Fibroblast of peridontal ligament (primary cell): Measurements from ENCODE around the gene MRPL9.
A peak's percentile ranks its signal among the peaks of the same experiment; 100 is the strongest.

ENCODE experiments used
- DNase-seq: peaks from one replicate; pipeline ENCODE4 v3.0.0-alpha.2; 2010; ENCODE audit errors: extremely low read depth

MRPL9 gene

GRCh38 chr1:151733126-151733525, 30.2 kb downstream of the MRPL9 start:
- DNase-seq = no peak

GRCh38 chr1:151729966-151730291, 33.4 kb downstream of the MRPL9 start:
- DNase-seq = no peak

GRCh38 chr1:151729157-151729965, 33.9 kb downstream of the MRPL9 start:
- no peak for DNase-seq

GRCh38 chr1:151728151-151729054, 34.9 kb downstream of the MRPL9 start:
- DNase-seq = peak; percentile 73

GRCh38 chr1:151723726-151724370, 39.4 kb downstream of the MRPL9 start:
- DNase-seq = no peak

- peak; percentile 8 for DNase-seq
Measured at GRCh38 chr1:151721788-151722510, 41.3 kb downstream of the MRPL9 start.

GRCh38 chr1:151720974-151721787, 42.1 kb downstream of the MRPL9 start, which contains the start of gene RIIAD1:
Gene RIIAD1, plus strand, starts transcription at chr1:151721522. Its CDS starts 15 bp downstream, at chr1:151721537.
- DNase-seq = peak; percentile 28

- peak; percentile 61 for DNase-seq
Measured at GRCh38 chr1:151720554-151720953, 42.7 kb downstream of the MRPL9 start.

GRCh38 chr1:151720125-151720524, 43.2 kb downstream of the MRPL9 start:
- no peak for DNase-seq

GRCh38 chr1:151718666-151719065, 44.6 kb downstream of the MRPL9 start:
- no peak for DNase-seq

- no peak for DNase-seq
Measured at GRCh38 chr1:151718011-151718431, 45.3 kb downstream of the MRPL9 start.

- DNase-seq = no peak
Measured at GRCh38 chr1:151716771-151717631, 46.3 kb downstream of the MRPL9 start, which contains the start of gene CELF3. Gene CELF3, minus strand, starts transcription at chr1:151716803. Its CDS starts 783 bp downstream, at chr1:151716020.

- no peak for DNase-seq
Measured at GRCh38 chr1:151716405-151716762, 46.9 kb downstream of the MRPL9 start.

GRCh38 chr1:151715726-151716404, 47.4 kb downstream of the MRPL9 start:
- DNase-seq = no peak

- DNase-seq = no peak
Measured at GRCh38 chr1:151714820-151715725, 48.2 kb downstream of the MRPL9 start.

- DNase-seq = no peak
Measured at GRCh38 chr1:151713874-151714273, 49.4 kb downstream of the MRPL9 start.

- no peak for DNase-seq
Measured at GRCh38 chr1:151713044-151713443, 50.3 kb downstream of the MRPL9 start.

GRCh38 chr1:151711951-151712350, 51.3 kb downstream of the MRPL9 start:
- DNase-seq = no peak
